Smooth muscle cell (in vitro differentiated cells): Measurements from ENCODE around the gene ERICH4. TPM values are rescaled to one million over a fixed set of nuclear protein-coding genes. Genes with fewer than 3 reads are reported as not detected.
"Not testable (repeated sequence)": the region's sequence is repeated elsewhere in the genome, so short reads cannot be mapped to it uniquely, and the experiment has no call there.

ENCODE experiments used
- DNase-seq: peaks from one replicate; lab custom pipeline; 2025; ENCODE audit not compliant: unreplicated experiment; lab: John Stamatoyannopoulos, UW
- H2AFZ ChIP-seq: fragments of 200-600 bp; sonication (generic); 2 replicates; pipeline ENCODE4 v1.6.0; 2016; ENCODE audit warnings: antibody characterized with exemption, low read depth, mild to moderate bottlenecking
- H3F3A ChIP-seq: fragments of 200-600 bp; sonication (generic); 2 replicates; pipeline ENCODE4 v1.6.0; 2017; ENCODE audit warnings: antibody characterized with exemption, low read depth
- H3K27ac ChIP-seq: fragments of 200-600 bp; sonication (generic); 2 replicates; pipeline ENCODE4 v1.5.1; 2016; ENCODE audit warnings: low read depth, mild to moderate bottlenecking
- H3K27me3 ChIP-seq: fragments of 200-600 bp; sonication (generic); 2 replicates; pipeline ENCODE4 v1.6.1; 2016; ENCODE audit warnings: low read depth, mild to moderate bottlenecking
- H3K36me3 ChIP-seq: fragments of 200-600 bp; sonication (generic); 2 replicates; pipeline ENCODE4 v1.5.1; 2016; ENCODE audit warnings: low read depth
- H3K4me1 ChIP-seq: fragments of 200-600 bp; sonication (generic); 2 replicates; pipeline ENCODE4 v1.5.1; 2016; ENCODE audit warnings: low read depth
- H3K4me2 ChIP-seq: fragments of 200-600 bp; sonication (generic); 2 replicates; pipeline ENCODE4 v1.6.0; 2016; ENCODE audit warnings: mild to moderate bottlenecking
- H3K4me3 ChIP-seq: fragments of 200-600 bp; sonication (generic); 2 replicates; pipeline ENCODE4 v1.5.1; 2016; ENCODE audit warnings: mild to moderate bottlenecking
- H3K79me2 ChIP-seq: fragments of 200-600 bp; sonication (generic); 2 replicates; pipeline ENCODE4 v1.6.0; 2016; ENCODE audit warnings: low read depth, mild to moderate bottlenecking
- H3K9ac ChIP-seq: fragments of 200-600 bp; sonication (generic); 2 replicates; pipeline ENCODE4 v1.6.0; 2016; ENCODE audit warnings: low read depth
- H3K9me3 ChIP-seq: fragments of 200-600 bp; sonication (generic); replicated peaks from 2 replicates; pipeline ENCODE4 v1.5.1; 2016; ENCODE audit warnings: low read depth
- H4K20me1 ChIP-seq: fragments of 200-600 bp; sonication (generic); 2 replicates; pipeline ENCODE4 v1.6.0; 2016; ENCODE audit warnings: low read depth
- CTCF ChIP-seq: fragments of 200-600 bp; sonication (generic); IDR thresholded peaks from 2 replicates; pipeline ENCODE4 v1.5.1; 2017; ENCODE audit warnings: borderline replicate concordance, mild to moderate bottlenecking, antibody characterized with exemption; ENCODE audit not compliant: insufficient read depth, poor library complexity, severe bottlenecking
- WGBS: methylation state at CpG from one replicate; pipeline ENCODE4 v1.1.7; 2016; ENCODE audit warnings: low lambda C conversion rate; 5-methylcytosine and 5-hydroxymethylcytosine counted together
- polyA plus RNA-seq: library from polyadenylated mRNA; unstranded; fragments of >200 nt; fragmentation: Nextera tagmentation; extraction: Ambion mirVana; gene quantifications from 2 replicates; pipeline ENCODE4 v1.2.1, GENCODE V29; 2016
- total RNA-seq: library from RNA; depleted of rRNA; stranded (reverse); fragments of >200 nt; gene quantifications from 2 replicates; pipeline ENCODE4 v1.2.3, GENCODE V29; 2014

The ERICH4 gene
- total and polyA plus RNA-seq, 2 experiments from 2014 or later: not detected

GRCh38 chr19:41431426-41432386 lies 11.2 kb upstream of the ERICH4 start:
- no peak for DNase-seq
- Histone ChIP-seq H3K27me3 (no peaks in the 10 kb centered on the region), H3K27ac (no peak overlapping the region), H4K20me1 (no peaks in the 10 kb centered on the region), H3F3A (no peaks in the 10 kb centered on the region), H3K9me3 (no peaks in the 10 kb centered on the region), H3K4me2 (no peak overlapping the region), H3K79me2 (no peaks in the 10 kb centered on the region), H2AFZ (no peak overlapping the region), H3K4me1 (peaks cover 4% of the 10 kb centered on the region), H3K4me3 (no peak overlapping the region), H3K9ac (no peak overlapping the region), H3K36me3 (no peaks in the 10 kb centered on the region)
- 90% methylated on average over 23 of the region's 23 CpGs for WGBS
- TF ChIP-seq CTCF: peak; percentile 15

- H2AFZ ChIP-seq: no peak overlapping the region
- H3K36me3 ChIP-seq: no peaks in the 10 kb centered on the region
- H3K27ac ChIP-seq: no peak overlapping the region
- no peaks in the 10 kb centered on the region for H3K79me2 ChIP-seq
- H3K9me3 ChIP-seq: no peaks in the 10 kb centered on the region
- no peaks in the 10 kb centered on the region for H3F3A ChIP-seq
- H3K4me2 ChIP-seq: no peak overlapping the region
- 97% methylated on average over 18 of the region's 18 CpGs for WGBS
- H3K4me3 ChIP-seq: no peak overlapping the region
- no peak overlapping the region for H3K9ac ChIP-seq
- H4K20me1 ChIP-seq: no peaks in the 10 kb centered on the region
- H3K4me1 ChIP-seq: no peaks in the 10 kb centered on the region
- no peaks in the 10 kb centered on the region for H3K27me3 ChIP-seq
- no peak for DNase-seq
- no peak for TF ChIP-seq CTCF
Measured at GRCh38 chr19:41433171-41433570, 9.8 kb upstream of the ERICH4 start.

GRCh38 chr19:41434450-41434849 lies 8.5 kb upstream of the ERICH4 start:
- DNase-seq: no peak
- Histone ChIP-seq H3K4me1 (no peaks in the 10 kb centered on the region), H3K27ac (no peak overlapping the region), H2AFZ (no peak overlapping the region), H3K79me2 (peaks cover 7% of the 10 kb centered on the region), H3K9me3 (no peaks in the 10 kb centered on the region), H3K9ac (no peak overlapping the region), H3K36me3 (no peaks in the 10 kb centered on the region), H3K27me3 (no peaks in the 10 kb centered on the region), H3K4me2 (no peak overlapping the region), H4K20me1 (no peaks in the 10 kb centered on the region), H3K4me3 (no peak overlapping the region), H3F3A (no peaks in the 10 kb centered on the region)
- 92% methylated on average over 5 of the region's 5 CpGs for WGBS
- no peak for TF ChIP-seq CTCF

GRCh38 chr19:41435376-41435775 lies 7.6 kb upstream of the ERICH4 start:
- H3K27ac ChIP-seq, H3K36me3 ChIP-seq, DNase-seq, H3K9ac ChIP-seq, H2AFZ ChIP-seq, H3K9me3 ChIP-seq, H3K27me3 ChIP-seq, H3K4me2 ChIP-seq, H3K4me1 ChIP-seq, H3K4me3 ChIP-seq, H3F3A ChIP-seq, H3K79me2 ChIP-seq, H4K20me1 ChIP-seq: not testable (repeated sequence)
- WGBS: 97% methylated on average over 11 of the region's 11 CpGs
